ENCODE results near the gene BAIAP2. TPM values are rescaled to one million over a fixed set of nuclear protein-coding genes. Genes with fewer than 3 reads are reported as not detected.

The BAIAP2 gene
- total and polyA plus RNA-seq, 2 donors (not counting 3 experiments of a cell fraction or from before 2014, with no cell fraction given) = 12.3 to 18.6 TPM

DNA sequence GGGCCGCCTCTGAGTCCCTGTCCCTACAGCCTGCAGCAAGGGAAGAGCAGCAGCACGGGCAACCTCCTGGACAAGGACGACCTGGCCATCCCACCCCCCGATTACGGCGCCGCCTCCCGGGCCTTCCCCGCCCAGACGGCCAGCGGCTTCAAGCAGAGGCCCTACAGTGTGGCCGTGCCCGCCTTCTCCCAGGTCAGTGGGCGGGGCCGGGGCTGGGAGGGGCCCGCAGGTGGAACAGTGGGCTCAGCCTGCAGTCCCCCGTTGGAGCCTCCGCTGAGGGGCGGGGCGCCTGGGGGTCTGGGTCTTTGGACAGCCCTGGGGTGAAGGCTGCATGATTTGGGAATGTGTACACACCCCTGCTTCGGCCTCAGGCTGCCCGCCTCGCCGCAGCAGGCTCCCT lies 71.8 kb downstream of the BAIAP2 start:
- H2AFZ ChIP-seq (ENCODE audit: low read depth, low read length) = no peak overlapping the region
- FAIRE-seq (no peak), DNase-seq (ENCODE audit: low read depth, low spot score) (no peak)
- H3K27ac ChIP-seq (ENCODE audit: insufficient read depth, low read depth, low read length) = no peak overlapping the region
- H4K20me1 ChIP-seq (replicated peaks; ENCODE audit: control insufficient read depth, extremely low read depth, insufficient read depth, low read length) = no peaks in the 10 kb centered on the region
- intact Hi-C loops (cut with micrococcal nuclease) (no loop called here), dilution Hi-C loops (cut with MboI; ENCODE audit: extremely low pct_ligation_motif_present, low sequenced_read_pairs) (no loop called here)
- no peaks in the 10 kb centered on the region for H3K27me3 ChIP-seq (ENCODE audit: control insufficient read depth in 2 of 2, insufficient read depth in 2 of 2, low read length in 2 of 2)
- no peaks in the 10 kb centered on the region for H3K79me2 ChIP-seq (ENCODE audit: control insufficient read depth, insufficient read depth, low read length)
- POLR2A ChIA-PET = no interaction called here
- H3K4me2 ChIP-seq (ENCODE audit: insufficient read depth, low read length) = no peak overlapping the region
- H3K9me1 ChIP-seq (replicated peaks; ENCODE audit: control insufficient read depth, extremely low read depth, insufficient read depth, low read length) = no peaks in the 10 kb centered on the region
- TF ChIP-seq EZH2 (IDR thresholded peaks at IDR 0.05; ENCODE audit: borderline replicate concordance, low read depth, low read length, severe bottlenecking) = no peak
- TF ChIP-seq, protein P1, sequence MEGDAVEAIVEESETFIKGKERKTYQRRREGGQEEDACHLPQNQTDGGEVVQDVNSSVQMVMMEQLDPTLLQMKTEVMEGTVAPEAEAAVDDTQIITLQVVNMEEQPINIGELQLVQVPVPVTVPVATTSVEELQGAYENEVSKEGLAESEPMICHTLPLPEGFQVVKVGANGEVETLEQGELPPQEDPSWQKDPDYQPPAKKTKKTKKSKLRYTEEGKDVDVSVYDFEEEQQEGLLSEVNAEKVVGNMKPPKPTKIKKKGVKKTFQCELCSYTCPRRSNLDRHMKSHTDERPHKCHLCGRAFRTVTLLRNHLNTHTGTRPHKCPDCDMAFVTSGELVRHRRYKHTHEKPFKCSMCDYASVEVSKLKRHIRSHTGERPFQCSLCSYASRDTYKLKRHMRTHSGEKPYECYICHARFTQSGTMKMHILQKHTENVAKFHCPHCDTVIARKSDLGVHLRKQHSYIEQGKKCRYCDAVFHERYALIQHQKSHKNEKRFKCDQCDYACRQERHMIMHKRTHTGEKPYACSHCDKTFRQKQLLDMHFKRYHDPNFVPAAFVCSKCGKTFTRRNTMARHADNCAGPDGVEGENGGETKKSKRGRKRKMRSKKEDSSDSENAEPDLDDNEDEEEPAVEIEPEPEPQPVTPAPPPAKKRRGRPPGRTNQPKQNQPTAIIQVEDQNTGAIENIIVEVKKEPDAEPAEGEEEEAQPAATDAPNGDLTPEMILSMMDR (IDR thresholded peaks at IDR 0.05; ENCODE audit: extremely low read depth in 1 of 2, insufficient read depth in 1 of 2, low read depth in 1 of 2, low read length in 2 of 2) = no peak
- TF ChIP-seq POLR2A (IDR thresholded peaks at IDR 0.05; ENCODE audit: low read depth, low read length) = no peak
- TF ChIP-seq GATA2 (IDR thresholded peaks at IDR 0.05; ENCODE audit: insufficient read depth, insufficient read length, low read depth, low read length) = no peak
- TF ChIP-seq JUN (IDR thresholded peaks at IDR 0.05; ENCODE audit: borderline replicate concordance, insufficient read depth, insufficient read length, low read depth) = no peak
- TF ChIP-seq FOS (IDR thresholded peaks at IDR 0.05; ENCODE audit: borderline replicate concordance, insufficient read depth, low read length) = no peak
- no peak for TF ChIP-seq MYC (IDR thresholded peaks at IDR 0.05; ENCODE audit: low read depth, low read length)
- TF ChIP-seq POLR2AphosphoS5 (IDR thresholded peaks at IDR 0.05; ENCODE audit: insufficient read depth, low read depth, low read length) = no peak
- no peak for TF ChIP-seq MAX (IDR thresholded peaks at IDR 0.05; ENCODE audit: insufficient read depth, insufficient read length)
- H3K36me3 ChIP-seq (ENCODE audit: control insufficient read depth in 2 of 2, extremely low read depth in 1 of 2, insufficient read depth in 2 of 2, low read length in 2 of 2) = no peaks in the 10 kb centered on the region
- H3K4me1 ChIP-seq (ENCODE audit: control insufficient read depth, extremely low read depth, insufficient read depth, low read length) = no peaks in the 10 kb centered on the region
- H3K9ac ChIP-seq (replicated peaks; ENCODE audit: extremely low read depth, insufficient read depth, low read length) = no peak overlapping the region
- CTCF ChIA-PET = interaction anchor here (0.9 to 1.2 kb wide), 2 partner anchors 9 to 118 kb away, joined by 5 read pairs; no protein-coding TSS in a partner anchor
- no peak overlapping the region for H3K4me3 ChIP-seq (replicated peaks in 1 of 3; ENCODE audit: insufficient read depth in 1 of 3, low read depth in 1 of 3, low read length in 3 of 3)
- H3K9me3 ChIP-seq (replicated peaks; ENCODE audit: control insufficient read depth, insufficient read depth, low read length) = no peaks in the 10 kb centered on the region
- no TSS peak for BruUV-seq (replicated peaks)

Data from endothelial cell of umbilical vein (primary cell).